Measurements from ENCODE around the gene GABBR2. TPM values are rescaled to one million over a fixed set of nuclear protein-coding genes. Genes with fewer than 3 reads are reported as not detected.
"Not testable (repeated sequence)": the region's sequence is repeated elsewhere in the genome, so short reads cannot be mapped to it uniquely, and the experiment has no call there.

The GABBR2 gene
- total RNA-seq, 4 donors from 2014 or later, result not detected

DNA sequence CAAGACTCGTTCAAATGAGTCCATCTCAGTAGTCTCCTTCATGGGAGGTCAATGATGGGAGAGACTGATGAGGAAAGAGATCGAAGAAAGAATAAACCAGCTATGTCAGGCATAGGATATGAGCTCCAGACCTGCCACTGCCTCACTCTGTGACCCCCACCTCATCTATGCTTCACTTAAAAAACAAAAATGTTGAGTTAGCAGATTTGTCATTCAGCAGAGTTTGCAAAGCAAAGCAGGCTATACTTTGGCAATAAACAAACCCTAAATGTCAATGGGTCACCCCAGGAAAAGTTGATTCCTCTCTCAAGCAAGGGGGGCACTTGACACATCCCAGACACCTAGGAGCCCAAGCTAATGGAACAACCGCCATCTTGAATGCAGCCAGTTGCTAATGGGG is 117.0 kb downstream of the GABBR2 start:
- DNase-seq (ENCODE audit: low spot score) (no peak), ATAC-seq (ENCODE audit: low FRiP score) (no peak)
- TF ChIP-seq, protein P1, sequence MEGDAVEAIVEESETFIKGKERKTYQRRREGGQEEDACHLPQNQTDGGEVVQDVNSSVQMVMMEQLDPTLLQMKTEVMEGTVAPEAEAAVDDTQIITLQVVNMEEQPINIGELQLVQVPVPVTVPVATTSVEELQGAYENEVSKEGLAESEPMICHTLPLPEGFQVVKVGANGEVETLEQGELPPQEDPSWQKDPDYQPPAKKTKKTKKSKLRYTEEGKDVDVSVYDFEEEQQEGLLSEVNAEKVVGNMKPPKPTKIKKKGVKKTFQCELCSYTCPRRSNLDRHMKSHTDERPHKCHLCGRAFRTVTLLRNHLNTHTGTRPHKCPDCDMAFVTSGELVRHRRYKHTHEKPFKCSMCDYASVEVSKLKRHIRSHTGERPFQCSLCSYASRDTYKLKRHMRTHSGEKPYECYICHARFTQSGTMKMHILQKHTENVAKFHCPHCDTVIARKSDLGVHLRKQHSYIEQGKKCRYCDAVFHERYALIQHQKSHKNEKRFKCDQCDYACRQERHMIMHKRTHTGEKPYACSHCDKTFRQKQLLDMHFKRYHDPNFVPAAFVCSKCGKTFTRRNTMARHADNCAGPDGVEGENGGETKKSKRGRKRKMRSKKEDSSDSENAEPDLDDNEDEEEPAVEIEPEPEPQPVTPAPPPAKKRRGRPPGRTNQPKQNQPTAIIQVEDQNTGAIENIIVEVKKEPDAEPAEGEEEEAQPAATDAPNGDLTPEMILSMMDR (IDR thresholded peaks at IDR 0.05), result no peak

DNA sequence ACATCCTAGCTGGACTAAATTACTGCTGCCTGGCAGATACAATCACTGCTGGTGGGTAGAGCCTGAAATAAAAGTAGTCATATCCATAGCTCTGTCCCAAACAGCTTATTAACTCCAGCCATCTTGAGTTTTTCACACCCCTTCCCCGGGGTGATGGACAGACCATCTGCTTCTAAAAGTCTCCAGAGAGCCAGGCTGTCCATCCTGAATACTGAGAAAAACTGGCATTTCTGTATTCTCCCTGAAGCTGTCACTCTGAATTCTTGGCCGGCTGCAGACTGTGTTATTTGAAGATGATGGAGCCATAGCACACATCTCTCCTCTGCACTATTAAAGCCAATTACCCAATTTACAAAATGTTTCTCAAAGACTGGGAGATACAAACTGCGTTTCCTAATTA is 118.6 kb downstream of the GABBR2 start:
- TF ChIP-seq, protein P1 (IDR thresholded peaks at IDR 0.05), result no peak
- ATAC-seq (ENCODE audit: low FRiP score) (no peak), DNase-seq (ENCODE audit: low spot score) (no peak)

DNA sequence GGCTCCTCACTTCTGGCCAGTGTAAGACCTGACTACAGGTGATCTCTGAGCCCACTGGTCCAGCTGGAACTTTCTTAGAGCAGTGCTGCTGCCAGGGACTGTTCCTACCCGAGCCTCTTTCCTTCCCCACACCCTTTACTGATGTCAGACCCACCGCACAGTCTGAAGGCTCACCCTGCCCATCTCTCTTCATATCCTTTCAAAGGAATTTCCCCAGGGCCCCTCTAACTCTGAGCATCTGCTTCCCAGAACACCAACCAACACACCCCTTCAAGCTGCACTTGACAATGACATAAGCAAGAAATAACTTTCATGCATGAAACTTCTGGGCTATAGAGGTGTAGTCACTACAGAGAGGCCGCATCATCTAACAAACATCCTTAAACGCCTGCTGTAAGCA is 119.6 kb downstream of the GABBR2 start:
- ATAC-seq (ENCODE audit: low FRiP score), result no peak
- TF ChIP-seq, protein P1 (IDR thresholded peaks at IDR 0.05), result no peak

DNA sequence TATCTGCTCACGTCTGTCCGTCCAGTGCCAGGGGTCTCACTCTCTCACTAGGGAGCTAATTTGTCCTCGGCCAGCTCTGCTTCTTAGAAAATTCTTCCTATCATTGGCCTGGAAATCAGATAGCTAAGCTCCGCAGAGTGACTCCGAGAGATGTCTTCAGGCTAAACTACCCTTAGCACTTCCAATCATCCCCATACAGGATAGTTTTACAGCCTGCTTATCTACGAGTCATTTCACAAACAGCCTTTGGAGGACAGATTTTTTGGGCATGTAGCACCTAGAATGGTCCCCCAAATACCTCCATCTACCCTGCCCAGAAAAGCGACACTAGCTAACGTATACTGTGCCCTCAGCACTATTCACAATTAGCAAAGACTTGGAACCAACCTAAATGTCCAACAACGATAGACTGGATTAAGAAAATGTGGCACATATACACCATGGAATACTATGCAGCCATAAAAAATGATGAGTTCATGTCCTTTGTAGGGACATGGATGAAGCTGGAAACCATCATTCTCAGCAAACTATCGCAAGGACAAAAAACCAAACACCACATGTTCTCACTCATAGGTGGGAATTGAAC is 123.8 kb downstream of the GABBR2 start:
- not testable (repeated sequence) for DNase-seq (ENCODE audit: low spot score); ATAC-seq (ENCODE audit: low FRiP score)

More for the DNA sequence above, 119.6 kb downstream of the GABBR2 start:
- no peak for DNase-seq (ENCODE audit: low spot score)

DNA sequence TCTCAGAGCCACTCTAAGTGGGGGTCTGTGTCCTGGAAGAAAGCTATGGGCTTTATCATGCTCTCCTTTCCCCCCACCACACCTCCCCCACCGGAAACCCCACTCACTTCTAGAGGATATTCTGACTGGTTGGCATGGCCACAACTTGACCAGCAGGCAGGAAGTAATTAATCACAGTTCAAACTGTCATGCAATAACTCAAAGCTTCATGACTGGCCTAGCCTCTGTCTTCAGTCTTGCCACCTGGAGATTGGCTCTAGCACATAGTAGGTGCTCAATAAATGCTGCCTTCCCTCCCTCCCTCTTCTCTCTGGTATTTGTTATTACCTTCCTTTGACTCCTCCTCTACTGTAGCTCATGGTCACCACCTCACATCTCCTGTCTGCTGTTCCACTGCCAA is 124.7 kb downstream of the GABBR2 start:
- no peak for DNase-seq (ENCODE audit: low spot score)
- TF ChIP-seq, protein P1 (IDR thresholded peaks at IDR 0.05), result no peak
- ATAC-seq (ENCODE audit: low FRiP score), result no peak

DNA sequence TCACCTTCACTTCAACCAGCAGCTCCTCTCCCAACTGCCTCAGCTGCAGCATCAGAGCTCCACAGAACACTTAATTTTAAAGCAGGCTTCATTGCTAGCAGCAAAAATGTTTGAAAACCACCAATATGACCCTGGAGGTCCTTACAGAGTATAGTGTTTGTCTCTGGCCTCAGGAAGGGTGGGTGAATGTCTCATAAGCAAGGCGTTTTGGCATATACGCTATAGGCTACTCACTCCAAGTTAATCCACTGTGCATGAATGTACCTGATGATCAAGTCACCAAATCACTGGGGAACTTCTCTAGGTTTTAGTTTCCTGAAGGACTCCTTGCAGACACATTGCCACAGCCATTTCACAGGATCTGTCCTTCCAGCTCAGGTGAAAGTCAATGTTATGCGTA is 125.3 kb downstream of the GABBR2 start:
- TF ChIP-seq, protein P1 (IDR thresholded peaks at IDR 0.05), result no peak
- no peak for DNase-seq (ENCODE audit: low spot score)
- no peak for ATAC-seq (ENCODE audit: low FRiP score)

DNA sequence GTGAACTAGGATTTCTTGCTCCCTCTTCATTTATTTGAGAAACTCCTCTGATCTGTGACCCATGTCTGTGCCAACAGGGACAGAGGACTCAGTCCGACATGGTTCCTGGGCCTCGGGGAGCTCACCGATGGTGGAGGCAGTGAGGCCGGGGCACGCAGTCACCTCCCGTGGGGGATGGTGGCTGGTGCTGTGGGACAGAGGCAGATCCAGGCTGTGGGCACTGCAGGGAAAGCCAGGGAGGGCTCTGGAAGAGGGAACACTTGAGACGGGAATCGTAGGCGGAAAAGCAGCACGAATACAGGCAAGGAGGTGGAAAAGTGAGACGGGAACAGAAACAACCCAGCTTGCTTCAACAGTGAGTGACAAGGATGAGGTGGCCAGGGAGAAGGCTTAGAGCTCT is 127.8 kb downstream of the GABBR2 start:
- DNase-seq (ENCODE audit: low spot score) (no peak), ATAC-seq (ENCODE audit: low FRiP score) (no peak)
- TF ChIP-seq, protein P1 (IDR thresholded peaks at IDR 0.05), result no peak

All from omental fat pad (tissue), 4 donors.